Activated T-cell treated with anti-CD3 and anti-CD28 coated beads for 4 hours (primary cell): ENCODE results near the gene PFKM.
"Not testable (repeated sequence)": the region's sequence is repeated elsewhere in the genome, so short reads cannot be mapped to it uniquely, and the experiment has no call there.

Experiments used
- DNase-seq: peaks from one replicate; pipeline ENCODE4 v3.0.0-alpha.2; 2020

PFKM gene

GRCh38 chr12:48119078-48119833, at the start of gene PFKM:
TSS of gene PFKM (plus strand) at chr12:48119364. CDS start at chr12:48122775, 3,411 bp downstream.
- DNase-seq = peak; percentile 36

- DNase-seq = no peak
These were observed 49.1 kb upstream of the PFKM start for GRCh38 chr12:48070033-48070432.

DNA sequence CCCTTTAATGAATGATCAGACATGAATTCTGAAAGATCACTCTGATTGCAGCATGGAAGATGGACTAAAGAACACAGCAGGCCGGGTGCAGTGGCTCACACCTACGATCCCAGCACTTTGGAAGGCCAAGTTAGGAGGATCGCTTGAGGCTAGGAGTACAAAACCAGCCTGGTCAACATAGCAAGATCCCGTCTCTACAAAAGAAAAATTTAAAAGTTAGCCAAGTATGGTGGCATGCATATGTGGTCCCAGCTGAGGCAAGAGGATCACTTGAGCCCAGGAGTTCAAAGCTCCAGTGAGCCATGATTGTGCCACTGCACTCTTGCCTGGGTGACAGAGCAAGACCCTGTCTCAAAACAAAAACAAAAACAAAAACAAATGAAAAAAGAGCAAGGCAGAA, 48.4 kb upstream of the PFKM start:
- DNase-seq = no peak

GRCh38 chr12:48071808-48072207, 47.4 kb upstream of the PFKM start:
- no peak for DNase-seq

DNA sequence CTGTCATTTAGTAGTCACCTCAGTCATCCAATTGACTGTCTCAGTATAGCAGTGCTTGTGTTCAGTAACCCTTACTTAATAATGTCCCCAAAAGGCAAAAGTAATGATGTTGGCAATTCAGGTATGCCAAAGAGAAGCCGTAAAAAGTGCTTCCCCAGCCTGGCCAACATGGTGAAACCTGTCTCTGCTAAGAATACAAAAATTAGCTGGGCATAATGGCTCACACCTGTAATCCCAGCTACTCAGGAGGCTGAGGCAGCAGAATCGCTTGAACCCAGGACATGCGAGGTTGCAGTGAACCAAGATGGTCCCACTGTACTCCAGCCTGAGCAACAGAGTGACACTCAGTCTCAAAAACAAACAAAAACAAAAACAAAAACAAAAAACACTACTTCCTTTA, 46.9 kb upstream of the PFKM start:
- DNase-seq = no peak

- no peak for DNase-seq
These were observed 44.9 kb upstream of the PFKM start for GRCh38 chr12:48074266-48074665.

- no peak for DNase-seq
These were observed 43.3 kb upstream of the PFKM start for GRCh38 chr12:48075832-48076231.

GRCh38 chr12:48077111-48077510, 42.1 kb upstream of the PFKM start:
- no peak for DNase-seq

DNA sequence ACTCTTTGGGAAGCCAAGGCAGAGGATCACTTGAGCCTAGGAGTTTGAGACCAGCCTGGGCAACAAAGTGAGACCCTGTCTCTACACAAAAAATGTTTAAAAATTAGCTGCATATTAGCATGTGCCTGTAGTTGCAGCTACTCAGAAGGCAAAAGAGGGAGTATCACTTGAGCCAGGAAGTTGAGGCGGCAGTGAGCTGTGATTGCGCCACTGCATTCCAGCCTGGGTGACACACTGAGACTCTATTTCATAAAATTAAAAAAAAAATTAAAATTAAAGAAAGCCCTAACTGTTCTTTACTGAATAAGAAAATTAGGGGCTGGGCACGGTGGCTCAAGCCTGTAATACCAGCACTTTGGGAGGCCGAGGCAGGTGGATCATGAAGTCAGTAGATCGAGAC, 40.3 kb upstream of the PFKM start:
- no peak for DNase-seq

DNA sequence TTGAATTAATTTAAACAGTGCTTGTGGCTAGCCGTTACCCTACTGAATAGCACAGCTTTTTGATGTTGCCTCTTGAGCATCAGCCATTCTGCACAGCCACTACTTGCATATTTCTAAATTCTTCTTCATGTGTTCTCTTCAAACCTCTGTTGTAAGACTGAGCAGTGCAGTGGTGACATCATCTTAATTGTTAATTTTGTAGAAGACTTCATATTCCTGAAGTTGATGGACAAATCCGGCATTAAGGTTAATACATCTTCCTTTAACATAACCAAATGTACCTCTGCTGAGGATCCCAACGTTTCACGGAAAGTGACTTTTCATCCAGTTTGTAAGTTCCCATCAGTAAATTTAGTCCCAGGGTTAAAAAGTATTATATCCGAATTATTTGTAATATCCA, 38.9 kb upstream of the PFKM start:
- DNase-seq = no peak

- DNase-seq = no peak
These were observed 38.3 kb upstream of the PFKM start for GRCh38 chr12:48080821-48081220.

DNA sequence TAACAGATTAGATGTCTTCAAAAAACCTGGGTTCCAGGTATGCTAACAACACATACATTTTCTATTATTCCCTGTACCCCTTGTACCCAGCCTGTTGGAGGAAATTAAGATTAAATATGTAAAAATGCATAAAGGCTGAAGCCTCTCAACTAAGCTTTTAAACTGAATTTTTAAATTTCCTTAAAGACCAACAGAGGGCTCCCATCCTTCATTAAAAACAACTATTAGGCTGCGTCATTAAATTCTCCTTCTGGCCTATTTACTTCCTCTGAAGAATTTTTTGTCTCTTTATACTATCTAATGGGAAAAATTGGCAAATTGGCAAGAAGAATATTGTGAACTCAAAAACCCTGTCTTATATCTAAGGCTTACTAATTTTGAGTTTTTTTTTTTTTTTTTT, 35.1 kb upstream of the PFKM start:
- no peak for DNase-seq

DNA sequence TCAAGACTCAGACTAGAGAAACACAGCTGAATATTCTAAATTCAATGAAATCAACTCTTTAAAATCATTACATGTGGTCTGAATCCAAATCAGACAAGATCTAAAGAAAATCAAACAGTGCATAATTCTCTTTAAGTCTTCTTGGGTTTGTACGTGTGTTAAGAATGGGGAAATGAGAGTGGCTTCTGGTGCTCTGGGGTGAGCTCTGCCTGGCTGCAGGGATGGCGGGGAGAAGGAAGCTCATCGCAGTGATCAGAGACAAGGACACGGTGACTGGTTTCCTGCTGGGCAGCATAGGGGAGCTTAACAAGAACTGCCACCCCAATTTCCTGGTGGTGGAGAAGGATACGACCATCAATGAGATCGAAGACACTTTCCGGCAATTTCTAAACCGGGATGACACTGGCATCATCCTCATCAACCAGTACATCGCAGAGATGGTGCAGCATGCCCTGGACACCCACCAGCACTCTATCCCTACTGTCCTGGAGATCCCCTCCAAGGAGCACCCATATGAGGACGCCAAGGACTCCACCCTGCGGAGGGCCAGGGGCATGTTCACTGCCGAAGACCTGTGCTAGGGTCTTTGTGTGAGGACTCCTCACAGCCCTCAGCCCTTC, 34.2 kb upstream of the PFKM start:
- DNase-seq = no peak

DNA sequence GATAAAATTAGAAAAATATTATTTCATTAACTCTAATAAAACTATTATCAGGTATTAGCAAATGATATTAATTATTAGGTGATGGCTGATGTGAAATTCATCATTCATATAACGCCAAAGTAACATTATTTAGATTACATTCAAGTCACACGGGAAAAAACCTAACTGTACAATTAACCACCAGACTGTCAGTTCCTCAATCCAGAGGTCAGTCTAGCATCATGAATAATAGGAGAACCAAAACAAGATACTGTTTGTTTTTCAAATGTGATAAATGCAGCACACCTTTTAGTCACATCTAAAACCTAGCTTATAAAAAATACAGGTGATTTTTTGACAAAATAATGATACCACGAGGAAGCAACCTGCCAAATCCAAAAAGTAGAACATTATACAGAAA, 32.8 kb upstream of the PFKM start:
- DNase-seq = no peak

- no peak for DNase-seq
These were observed 26.6 kb upstream of the PFKM start for GRCh38 chr12:48092611-48093010.

- no peak for DNase-seq
These were observed 14.6 kb upstream of the PFKM start for GRCh38 chr12:48104531-48104930.

DNA sequence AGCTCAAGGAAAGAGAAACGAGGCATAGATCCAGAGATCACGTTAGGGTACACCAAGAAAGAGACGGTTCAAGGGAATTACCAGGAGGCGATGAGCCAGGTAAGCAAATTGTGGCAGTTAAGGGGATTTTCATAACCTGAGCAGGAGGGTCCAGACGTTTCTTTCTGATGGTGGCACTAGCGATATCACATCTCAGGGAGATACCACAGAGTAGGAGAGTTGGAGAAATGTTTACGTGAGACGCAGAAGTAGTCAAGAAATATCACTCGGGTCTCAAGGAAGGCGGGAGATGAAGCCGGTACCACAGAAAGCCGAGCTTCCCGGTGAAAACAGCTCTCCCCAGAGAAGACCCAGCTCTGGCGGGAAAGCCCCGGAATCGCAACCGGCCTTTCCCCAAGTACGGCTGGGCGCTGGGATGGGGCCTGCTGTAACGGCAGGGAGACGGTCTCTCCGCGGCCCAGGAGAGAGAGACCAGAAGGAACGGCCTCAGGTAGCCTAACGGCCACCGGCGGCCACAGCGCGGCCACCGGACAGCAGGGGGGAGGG, 13.8 kb upstream of the PFKM start:
- peak; percentile 31 for DNase-seq

GRCh38 chr12:48105867-48106680, 13.1 kb upstream of the PFKM start, which contains the start of gene SENP1:
TSS of gene SENP1 (minus strand) at chr12:48106079. CDS start at chr12:48101472, 4,607 bp downstream.
- DNase-seq = peak; percentile 84

DNA sequence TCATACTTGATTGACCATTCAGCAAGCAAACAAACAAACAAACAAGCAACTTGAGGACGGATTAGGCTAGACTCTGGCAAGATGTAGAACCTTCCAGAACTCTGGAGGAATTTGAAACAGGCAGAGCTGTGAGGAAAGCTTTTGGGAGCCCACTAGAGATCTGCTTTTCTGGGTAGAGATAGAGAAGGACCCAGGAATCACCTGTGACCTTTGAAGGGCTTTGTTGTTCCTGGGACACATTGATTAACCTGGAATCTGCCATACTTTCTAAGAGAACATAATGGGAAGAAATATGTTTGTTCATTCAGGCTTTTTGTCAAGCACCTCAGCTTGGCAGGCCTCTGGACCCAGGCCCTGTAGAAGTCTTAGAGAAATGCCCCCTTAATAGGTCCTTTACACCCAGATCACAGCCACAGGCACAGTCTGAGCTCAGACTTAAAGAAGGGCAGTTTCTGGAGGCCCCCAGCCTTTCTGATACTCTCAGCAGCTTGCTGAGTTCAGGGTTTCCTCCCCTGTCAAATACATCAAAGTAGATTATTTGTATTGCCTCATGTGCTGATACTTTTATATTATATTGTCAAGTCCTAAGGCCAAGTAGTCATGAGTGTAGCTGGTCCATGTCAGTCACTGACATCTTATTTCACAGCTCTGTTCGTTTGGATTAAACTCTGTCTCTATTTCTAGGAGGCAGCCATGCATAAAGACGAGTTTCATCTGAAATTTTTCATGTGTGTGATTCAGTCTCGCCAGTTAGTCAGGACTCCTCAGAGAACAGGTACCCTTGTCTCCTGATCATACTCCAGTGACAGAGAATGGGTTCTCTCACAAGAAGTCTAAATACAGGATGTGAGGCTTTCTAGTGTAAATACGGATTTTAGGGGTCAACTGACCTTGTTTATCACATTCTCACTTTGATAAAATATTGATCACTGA, 12.2 kb upstream of the PFKM start:
- no peak for DNase-seq

DNA sequence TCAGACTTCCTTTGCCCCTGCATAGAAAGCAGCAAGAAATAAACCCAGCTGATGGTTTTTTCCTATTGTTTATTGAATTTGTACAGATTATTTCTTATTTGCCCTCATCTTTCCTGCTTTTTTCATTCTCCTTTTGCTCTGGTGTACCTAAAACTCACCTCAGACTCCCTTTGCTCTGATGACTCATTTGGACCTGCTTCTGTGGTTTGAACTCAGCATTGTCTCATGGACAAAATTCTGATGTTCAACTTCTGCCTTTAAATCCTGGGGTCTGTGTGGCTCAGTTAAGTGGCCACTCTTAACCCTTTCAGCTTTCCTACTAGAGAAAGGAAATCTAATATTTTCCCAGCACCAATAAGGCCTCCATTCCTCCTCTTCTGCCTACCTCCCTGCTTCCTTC, 9.7 kb upstream of the PFKM start:
- no peak for DNase-seq

- no peak for DNase-seq
These were observed 8.4 kb upstream of the PFKM start for GRCh38 chr12:48110691-48111311.

GRCh38 chr12:48111312-48111693, 7.9 kb upstream of the PFKM start:
- DNase-seq = not testable (repeated sequence)
